NCI-H524 (cell line): Measurements from ENCODE around the gene IGFBP2.
A peak's percentile ranks its signal among the peaks of the same experiment; 100 is the strongest.

Experiments used
- DNase-seq, 2 experiments: peaks; one replicate each; lab custom pipeline; 2025; lab: John Stamatoyannopoulos, UW

IGFBP2 gene

GRCh38 chr2:216636551-216637450 is 3.6 kb downstream of the IGFBP2 start:
- peak in 1 of 2 experiments; percentile 56 for DNase-seq

GRCh38 chr2:216637472-216637871 is 4.3 kb downstream of the IGFBP2 start:
- no peak for DNase-seq

- DNase-seq = no peak
These were observed 10.9 kb downstream of the IGFBP2 start for GRCh38 chr2:216643986-216644659.

- no peak for DNase-seq
These were observed 11.8 kb downstream of the IGFBP2 start for GRCh38 chr2:216644842-216645635.

- DNase-seq = no peak
These were observed 12.4 kb downstream of the IGFBP2 start for GRCh38 chr2:216645636-216645950.

GRCh38 chr2:216646116-216646515 is 12.9 kb downstream of the IGFBP2 start:
- DNase-seq = no peak

GRCh38 chr2:216648105-216648504 is 14.9 kb downstream of the IGFBP2 start:
- DNase-seq = no peak

- no peak for DNase-seq
These were observed 16.4 kb downstream of the IGFBP2 start for GRCh38 chr2:216649574-216649973.

- no peak for DNase-seq
These were observed 17.5 kb downstream of the IGFBP2 start for GRCh38 chr2:216650626-216651257.

GRCh38 chr2:216651351-216651881 is 18.2 kb downstream of the IGFBP2 start:
- no peak for DNase-seq

- DNase-seq = no peak
These were observed 19.3 kb downstream of the IGFBP2 start for GRCh38 chr2:216652566-216652965.

- no peak for DNase-seq
These were observed 20.0 kb downstream of the IGFBP2 start for GRCh38 chr2:216653093-216653799.

GRCh38 chr2:216653931-216654365 is 20.7 kb downstream of the IGFBP2 start:
- no peak for DNase-seq

- DNase-seq = no peak
These were observed 21.4 kb downstream of the IGFBP2 start for GRCh38 chr2:216654528-216655052.

GRCh38 chr2:216657086-216657855 is 24.1 kb downstream of the IGFBP2 start:
- no peak for DNase-seq

GRCh38 chr2:216657980-216658379 is 24.8 kb downstream of the IGFBP2 start:
- DNase-seq = no peak

- no peak for DNase-seq
These were observed 25.5 kb downstream of the IGFBP2 start for GRCh38 chr2:216658757-216659156.

GRCh38 chr2:216659276-216659675 is 26.1 kb downstream of the IGFBP2 start:
- no peak for DNase-seq

- DNase-seq = no peak
These were observed 27.3 kb downstream of the IGFBP2 start for GRCh38 chr2:216660496-216660895.

- no peak for DNase-seq
These were observed 27.8 kb downstream of the IGFBP2 start for GRCh38 chr2:216661051-216661450.
